ENCODE results near the gene KIAA1549.

The KIAA1549 gene

DNA sequence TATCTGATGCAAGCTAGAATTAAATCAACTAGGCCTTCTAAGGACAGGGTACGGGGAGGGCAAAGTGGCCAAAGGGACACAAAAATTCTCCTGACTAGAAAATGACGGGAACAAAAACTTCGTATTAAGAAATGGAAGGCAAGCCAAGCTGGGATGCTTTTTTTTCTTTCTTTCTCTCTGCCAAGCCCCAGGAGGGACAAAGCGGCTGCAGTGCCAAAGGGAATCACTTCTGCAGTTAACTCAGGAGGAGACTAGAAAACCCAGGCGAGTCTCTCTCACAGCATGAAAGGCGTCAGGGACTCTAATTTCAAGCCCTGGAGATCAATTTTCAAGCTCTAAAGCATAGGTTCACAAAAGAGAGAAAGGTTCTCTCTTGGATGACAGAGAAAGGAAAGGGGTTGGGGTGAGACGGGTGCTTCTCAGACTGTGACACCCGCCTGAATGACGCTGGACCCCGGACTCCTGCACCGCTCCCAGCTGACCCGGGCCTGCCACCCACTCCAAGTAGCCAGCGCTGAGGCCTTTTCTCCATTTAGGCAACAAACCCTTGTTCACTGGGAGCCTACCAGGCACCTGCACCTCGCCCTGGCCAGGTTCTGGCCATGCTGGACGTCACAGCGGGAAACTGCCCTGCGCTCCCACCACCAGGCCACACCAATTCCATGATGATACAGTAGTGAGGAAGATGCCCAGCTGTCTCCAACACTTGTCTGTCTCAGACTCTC lies 56.5 kb downstream of the KIAA1549 start:
- H3K4me3 Mint-ChIP-seq, result no peak overlapping the region
- DNase-seq (no peak), ATAC-seq (replicated peaks) (no peak)
- no peaks in the 10 kb centered on the region for H3K36me3 Mint-ChIP-seq (ENCODE audit: insufficient read depth)
- no peaks in the 10 kb centered on the region for H3K27me3 Mint-ChIP-seq
- H3K4me1 Mint-ChIP-seq (ENCODE audit: low read depth in 2 of 2), result no peaks in the 10 kb centered on the region
- no peak overlapping the region for H3K27ac Mint-ChIP-seq
- H3K9me3 Mint-ChIP-seq, result no peaks in the 10 kb centered on the region

DNA sequence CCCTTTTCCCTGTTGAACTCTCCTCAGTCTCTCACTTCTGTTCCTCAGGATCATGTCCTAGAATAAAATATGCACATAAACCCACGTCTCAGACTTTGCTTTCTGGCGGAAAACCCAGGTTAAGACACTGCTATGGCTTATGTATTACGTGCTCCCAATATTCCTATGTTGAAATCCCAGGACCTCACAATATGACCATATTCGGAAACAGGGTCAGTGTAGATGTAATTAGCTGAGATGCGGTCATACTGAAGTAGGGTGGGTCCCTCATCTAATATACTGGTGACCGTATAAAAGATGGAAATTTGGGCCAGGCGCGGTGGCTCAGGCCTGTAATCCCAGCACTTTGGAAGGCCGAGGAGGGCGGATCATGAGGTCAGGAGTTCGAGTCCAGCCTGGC lies 59.9 kb downstream of the KIAA1549 start:
- H3K9me3 Mint-ChIP-seq, result no peaks in the 10 kb centered on the region
- no peak overlapping the region for H3K4me3 Mint-ChIP-seq
- ATAC-seq (replicated peaks) (no peak), DNase-seq (no peak)
- H3K36me3 Mint-ChIP-seq (ENCODE audit: insufficient read depth), result no peaks in the 10 kb centered on the region
- H3K4me1 Mint-ChIP-seq (ENCODE audit: low read depth in 2 of 2), result no peaks in the 10 kb centered on the region
- H3K27me3 Mint-ChIP-seq, result peaks cover 15 to 20% of the 10 kb centered on the region in 2 donors
- no peak overlapping the region for H3K27ac Mint-ChIP-seq

DNA sequence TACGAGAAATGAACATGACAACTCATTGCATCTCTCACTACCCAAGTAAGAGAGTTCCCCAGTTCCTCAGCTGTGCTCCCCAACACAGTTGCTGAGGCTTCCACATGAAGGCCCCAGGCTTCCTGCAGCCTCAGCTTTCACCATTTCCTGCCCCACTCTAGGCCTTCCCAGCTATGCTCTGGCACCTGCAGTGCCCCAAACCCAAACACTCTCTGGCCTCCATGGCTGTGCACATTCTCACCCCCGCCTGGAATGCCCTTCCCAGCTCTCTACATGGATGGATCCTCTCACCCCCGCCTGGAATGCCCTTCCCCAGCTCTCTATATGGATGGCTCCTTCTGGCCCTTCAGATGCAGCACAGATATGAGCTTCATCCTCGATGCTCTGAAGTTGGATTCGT lies 61.3 kb downstream of the KIAA1549 start:
- Mint-ChIP-seq H3K4me1 (ENCODE audit: low read depth in 2 of 2) (no peaks in the 10 kb centered on the region), H3K36me3 (ENCODE audit: insufficient read depth) (no peaks in the 10 kb centered on the region), H3K4me3 (no peak overlapping the region), H3K27me3 (peaks cover 25 to 33% of the 10 kb centered on the region in 2 donors), H3K9me3 (no peaks in the 10 kb centered on the region), H3K27ac (no peak overlapping the region)
- DNase-seq (no peak), ATAC-seq (replicated peaks) (no peak)

DNA sequence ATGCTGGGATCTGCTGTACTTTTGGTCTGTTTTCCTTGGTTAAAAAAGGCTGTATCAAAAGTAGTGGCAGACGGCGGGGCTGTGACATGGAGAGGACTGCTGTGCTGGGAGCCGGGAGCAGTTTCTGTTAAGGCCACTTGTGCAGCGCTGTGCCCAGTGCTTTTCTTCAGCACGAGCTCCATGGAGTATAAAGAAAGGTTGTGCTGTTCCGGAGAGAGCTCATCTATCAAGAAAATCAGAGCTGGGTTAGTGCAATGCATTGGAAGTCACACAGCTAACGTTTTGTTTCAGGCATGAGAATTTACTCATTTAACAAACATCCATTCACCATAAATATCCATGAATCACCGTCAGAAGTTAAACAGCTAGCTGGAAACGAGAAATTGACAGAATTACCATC lies 62.0 kb downstream of the KIAA1549 start:
- peaks cover 32 to 40% of the 10 kb centered on the region in 2 donors for H3K27me3 Mint-ChIP-seq
- no peaks in the 10 kb centered on the region for H3K36me3 Mint-ChIP-seq (ENCODE audit: insufficient read depth)
- H3K27ac Mint-ChIP-seq, result no peak overlapping the region
- DNase-seq (no peak), ATAC-seq (replicated peaks) (no peak)
- H3K4me3 Mint-ChIP-seq, result no peak overlapping the region
- no peaks in the 10 kb centered on the region for H3K4me1 Mint-ChIP-seq (ENCODE audit: low read depth in 2 of 2)
- H3K9me3 Mint-ChIP-seq, result no peaks in the 10 kb centered on the region

DNA sequence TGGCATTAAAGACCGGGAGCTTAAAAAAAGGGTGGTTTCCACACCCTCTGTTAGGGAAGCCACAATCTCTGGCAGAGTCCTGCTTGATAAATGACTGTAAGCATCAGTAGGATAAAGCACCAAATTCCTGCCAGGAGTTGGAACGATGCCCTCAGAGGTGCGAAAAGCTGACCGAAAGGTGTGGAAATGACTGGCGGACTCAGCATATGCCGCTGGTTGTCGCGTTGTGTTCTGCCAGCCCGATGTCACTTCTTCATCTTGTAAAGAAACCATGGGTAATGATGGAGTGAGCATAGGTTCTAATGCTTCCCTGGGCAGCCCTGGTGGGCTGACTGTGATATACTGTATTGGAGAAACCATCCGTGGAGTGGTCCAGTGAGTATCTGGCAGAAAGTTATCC lies 62.4 kb downstream of the KIAA1549 start:
- Mint-ChIP-seq H3K27ac (no peak overlapping the region), H3K4me3 (no peak overlapping the region), H3K4me1 (ENCODE audit: low read depth in 2 of 2) (no peaks in the 10 kb centered on the region), H3K9me3 (no peaks in the 10 kb centered on the region), H3K36me3 (ENCODE audit: insufficient read depth) (no peaks in the 10 kb centered on the region), H3K27me3 (peaks cover 36 to 45% of the 10 kb centered on the region in 2 donors)
- DNase-seq, result no peak
- ATAC-seq (replicated peaks), result no peak

DNA sequence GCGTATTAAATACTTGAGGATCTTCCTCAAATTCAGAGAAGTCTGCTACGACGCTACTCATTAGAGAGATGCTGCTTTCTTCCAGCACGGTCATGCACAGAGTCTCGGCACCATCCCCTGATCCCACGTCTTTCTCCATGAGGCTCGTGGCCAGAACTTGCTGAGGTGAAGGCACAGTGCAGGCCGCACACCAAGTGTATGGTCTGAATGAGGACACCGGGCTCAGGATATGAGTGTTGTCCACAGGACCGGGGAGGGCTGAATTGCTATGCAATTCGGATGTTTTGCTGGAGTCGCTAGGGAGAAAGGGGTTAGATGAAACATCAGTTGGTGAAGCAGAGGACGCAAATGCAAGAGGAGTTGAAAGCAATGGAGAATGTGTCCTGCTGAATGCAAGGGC lies 63.0 kb downstream of the KIAA1549 start:
- no peaks in the 10 kb centered on the region for H3K36me3 Mint-ChIP-seq (ENCODE audit: insufficient read depth)

DNA sequence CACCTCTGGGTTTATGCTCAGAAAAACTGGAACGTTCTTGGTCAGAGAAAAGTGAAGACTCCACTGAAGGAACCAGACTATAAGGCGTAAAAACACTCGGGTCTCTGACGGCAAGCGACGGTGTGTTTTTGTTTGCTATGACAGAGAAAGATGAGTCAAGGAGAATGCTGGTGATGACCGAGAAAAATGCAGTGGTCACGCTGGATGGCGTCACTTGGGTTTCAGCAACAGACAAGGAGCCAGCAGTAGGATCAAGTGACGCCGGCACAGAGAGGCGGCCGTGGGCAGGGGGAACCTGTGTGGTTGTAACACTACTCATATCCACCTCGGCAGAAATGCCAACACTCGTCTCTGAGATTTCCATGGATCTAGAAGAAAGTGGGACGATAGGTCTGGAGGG lies 63.4 kb downstream of the KIAA1549 start:
- Mint-ChIP-seq H3K27ac (no peak overlapping the region), H3K27me3 (peaks cover 46 to 52% of the 10 kb centered on the region in 2 donors), H3K36me3 (ENCODE audit: insufficient read depth) (no peaks in the 10 kb centered on the region), H3K4me1 (ENCODE audit: low read depth in 2 of 2) (no peaks in the 10 kb centered on the region), H3K4me3 (no peak overlapping the region), H3K9me3 (no peaks in the 10 kb centered on the region)
- no peak for ATAC-seq (replicated peaks)
- no peak for DNase-seq

More for the DNA sequence above, 63.0 kb downstream of the KIAA1549 start:
- H3K9me3 Mint-ChIP-seq, result no peaks in the 10 kb centered on the region
- peaks cover 42 to 51% of the 10 kb centered on the region in 2 donors for H3K27me3 Mint-ChIP-seq
- no peaks in the 10 kb centered on the region for H3K4me1 Mint-ChIP-seq (ENCODE audit: low read depth in 2 of 2)
- H3K4me3 Mint-ChIP-seq, result no peak overlapping the region
- no peak overlapping the region for H3K27ac Mint-ChIP-seq
- DNase-seq (no peak), ATAC-seq (replicated peaks) (no peak)

DNA sequence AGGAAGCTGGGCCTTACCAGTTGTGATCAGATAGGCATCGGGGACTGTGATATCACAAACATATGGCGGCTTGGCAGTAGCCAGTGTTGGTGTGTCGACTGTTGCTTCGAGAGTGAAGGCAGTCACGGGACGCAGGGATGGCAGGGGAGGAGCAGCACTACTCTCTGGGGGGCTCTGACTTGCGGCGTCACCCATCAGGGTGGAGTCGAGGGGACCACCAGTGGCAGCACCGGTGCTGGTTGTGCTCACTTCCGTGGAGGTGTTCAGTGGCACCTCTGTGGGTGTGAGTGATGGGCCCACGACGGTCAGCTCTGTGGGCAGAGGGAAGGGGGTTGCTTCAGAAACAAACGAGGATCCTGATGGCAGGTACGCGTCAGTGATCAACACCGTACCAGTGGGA lies 64.5 kb downstream of the KIAA1549 start:
- Mint-ChIP-seq H3K9me3 (no peaks in the 10 kb centered on the region), H3K27me3 (peaks cover 55 to 59% of the 10 kb centered on the region in 2 donors), H3K27ac (no peak overlapping the region), H3K4me3 (no peak overlapping the region), H3K4me1 (ENCODE audit: low read depth in 2 of 2) (no peaks in the 10 kb centered on the region), H3K36me3 (ENCODE audit: insufficient read depth) (no peaks in the 10 kb centered on the region)
- no peak for ATAC-seq (replicated peaks)
- no peak for DNase-seq

DNA sequence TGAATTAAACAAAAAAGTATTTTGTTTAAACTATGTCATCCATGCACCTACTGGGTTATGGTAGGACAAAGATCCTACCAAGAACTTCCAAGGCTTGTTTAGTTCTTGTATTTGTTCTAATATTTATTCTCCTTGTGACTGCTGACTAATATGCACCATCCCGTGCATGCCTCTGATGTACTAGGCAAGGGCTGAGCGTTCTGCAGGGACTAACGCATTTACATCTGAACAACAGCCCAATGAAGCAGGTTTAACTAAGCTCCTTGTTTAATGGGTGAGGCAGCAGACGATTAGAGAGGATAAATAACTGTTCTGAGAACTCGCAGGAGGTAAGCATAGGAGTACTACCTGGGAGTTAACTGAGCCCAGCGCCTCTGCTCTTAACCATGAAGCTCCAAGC lies 64.9 kb downstream of the KIAA1549 start:
- Mint-ChIP-seq H3K27ac (no peak overlapping the region), H3K36me3 (ENCODE audit: insufficient read depth) (no peaks in the 10 kb centered on the region), H3K4me3 (no peak overlapping the region), H3K27me3 (peaks cover 55 to 61% of the 10 kb centered on the region in 2 donors), H3K4me1 (ENCODE audit: low read depth in 2 of 2) (no peaks in the 10 kb centered on the region), H3K9me3 (no peaks in the 10 kb centered on the region)
- no peak for ATAC-seq (replicated peaks)
- no peak for DNase-seq

DNA sequence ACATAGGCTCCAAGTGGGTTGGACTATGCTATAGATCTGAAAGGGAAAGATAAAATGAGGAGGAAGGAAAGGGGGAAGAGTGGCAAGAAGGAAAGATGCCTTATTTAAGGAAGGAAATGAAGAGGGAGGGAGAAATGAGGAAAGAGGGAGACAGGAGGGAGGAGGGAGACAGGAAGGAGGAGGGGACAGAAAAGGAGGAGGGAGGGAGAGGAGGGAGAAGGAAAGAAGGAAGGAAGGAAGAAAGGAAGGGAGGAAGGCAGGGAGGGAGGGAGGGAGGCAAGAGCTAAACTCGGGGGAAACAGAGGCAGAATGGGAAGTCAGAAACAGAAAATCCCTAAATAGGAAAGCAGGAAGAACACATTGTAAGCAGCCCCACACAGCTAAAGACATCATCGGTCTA lies 67.4 kb downstream of the KIAA1549 start:
- H3K4me3 Mint-ChIP-seq, result no peak overlapping the region
- no peaks in the 10 kb centered on the region for H3K36me3 Mint-ChIP-seq (ENCODE audit: insufficient read depth)
- DNase-seq, result no peak
- no peaks in the 10 kb centered on the region for H3K4me1 Mint-ChIP-seq (ENCODE audit: low read depth in 2 of 2)
- H3K27ac Mint-ChIP-seq, result no peak overlapping the region
- H3K9me3 Mint-ChIP-seq, result no peaks in the 10 kb centered on the region
- ATAC-seq (replicated peaks), result no peak
- peaks cover 60 to 64% of the 10 kb centered on the region in 2 donors for H3K27me3 Mint-ChIP-seq

DNA sequence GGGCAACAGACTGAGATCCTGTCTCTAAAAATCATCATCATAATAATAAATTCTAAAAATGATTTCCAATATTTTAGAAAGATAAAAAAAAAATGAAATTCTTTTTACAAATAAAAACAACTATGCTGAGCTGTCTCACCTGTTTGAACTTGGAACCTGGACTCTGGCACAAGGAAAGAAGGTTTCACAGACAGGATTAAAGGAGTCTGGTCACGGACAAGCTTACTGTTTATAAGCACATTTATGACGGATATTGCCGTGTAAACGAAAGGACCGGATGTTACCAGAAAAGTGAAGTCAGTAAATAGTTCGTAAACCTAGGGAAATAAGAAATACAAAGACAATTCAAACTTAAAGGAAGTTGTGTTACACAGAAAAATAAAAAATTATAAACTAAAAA lies 70.2 kb downstream of the KIAA1549 start:
- no peaks in the 10 kb centered on the region for H3K4me1 Mint-ChIP-seq (ENCODE audit: low read depth in 2 of 2)
- no peaks in the 10 kb centered on the region for H3K9me3 Mint-ChIP-seq
- ATAC-seq (replicated peaks), result no peak
- no peak for DNase-seq
- no peak overlapping the region for H3K27ac Mint-ChIP-seq
- H3K27me3 Mint-ChIP-seq, result peaks cover 61 to 69% of the 10 kb centered on the region in 2 donors
- H3K36me3 Mint-ChIP-seq (ENCODE audit: insufficient read depth), result no peaks in the 10 kb centered on the region
- no peak overlapping the region for H3K4me3 Mint-ChIP-seq

DNA sequence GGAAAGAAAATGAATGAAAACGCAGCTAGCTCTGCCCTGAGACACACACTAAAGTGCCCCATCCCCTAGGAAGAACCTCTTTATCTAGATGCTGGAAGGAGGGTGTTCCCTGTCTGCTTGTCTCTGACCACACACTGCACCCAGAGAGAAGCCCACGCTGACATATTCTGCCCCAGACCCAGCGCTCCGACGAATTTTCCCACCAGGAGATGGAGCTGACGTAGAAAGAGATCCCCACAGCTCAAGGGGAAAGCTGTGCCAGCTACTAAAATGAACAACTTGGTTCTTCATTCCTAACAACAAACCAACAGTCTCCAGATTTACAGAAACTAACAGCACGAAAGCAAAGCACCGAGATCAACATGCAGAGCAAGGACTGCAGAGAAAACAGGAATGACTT lies 73.3 kb downstream of the KIAA1549 start:
- Mint-ChIP-seq H3K27me3 (peaks cover 46 to 68% of the 10 kb centered on the region in 2 donors), H3K4me3 (no peak overlapping the region), H3K9me3 (no peaks in the 10 kb centered on the region), H3K27ac (no peak overlapping the region), H3K4me1 (ENCODE audit: low read depth in 2 of 2) (peaks cover 8 to 9% of the 10 kb centered on the region in 2 donors), H3K36me3 (ENCODE audit: insufficient read depth) (peaks cover 6% of the 10 kb centered on the region)
- no peak for ATAC-seq (replicated peaks)
- no peak for DNase-seq

DNA sequence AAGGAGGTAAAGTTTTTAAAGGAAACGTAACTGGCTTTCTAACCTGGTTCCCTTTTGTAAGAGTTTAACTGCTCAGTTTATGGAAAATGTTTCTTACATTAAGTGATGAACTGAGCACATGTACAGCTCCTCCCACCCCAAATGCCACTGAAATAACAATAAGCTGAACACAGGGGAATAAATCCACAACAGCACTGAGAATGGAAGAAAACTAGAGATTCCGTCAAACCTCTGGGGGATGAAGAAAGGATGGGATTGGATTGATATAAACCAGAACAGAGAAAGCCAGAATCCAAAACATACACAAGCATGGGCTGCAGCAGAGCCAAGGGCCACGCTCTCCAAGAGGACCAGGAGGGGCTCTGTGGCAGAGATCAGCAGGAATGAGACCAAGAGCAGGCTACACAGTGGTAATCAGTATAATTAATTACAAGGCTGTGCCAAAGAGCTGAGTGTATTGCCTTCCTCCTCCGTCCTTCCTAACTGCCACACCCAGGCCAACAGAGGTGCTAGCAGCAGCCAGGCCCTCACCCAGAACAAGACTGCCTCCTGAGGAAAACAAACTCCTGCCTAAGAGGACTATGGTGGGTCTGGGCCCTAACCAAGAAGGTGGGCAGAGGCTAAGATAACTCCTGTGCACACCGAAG lies 73.9 kb downstream of the KIAA1549 start:
- Mint-ChIP-seq H3K36me3 (ENCODE audit: insufficient read depth) (peaks cover 6% of the 10 kb centered on the region), H3K27me3 (peaks cover 48 to 72% of the 10 kb centered on the region in 2 donors), H3K4me1 (ENCODE audit: low read depth in 2 of 2) (peaks cover 11 to 14% of the 10 kb centered on the region in 2 donors), H3K27ac (no peak overlapping the region), H3K9me3 (no peaks in the 10 kb centered on the region), H3K4me3 (no peak overlapping the region)
- ATAC-seq (replicated peaks), result no peak
- DNase-seq, result no peak

DNA sequence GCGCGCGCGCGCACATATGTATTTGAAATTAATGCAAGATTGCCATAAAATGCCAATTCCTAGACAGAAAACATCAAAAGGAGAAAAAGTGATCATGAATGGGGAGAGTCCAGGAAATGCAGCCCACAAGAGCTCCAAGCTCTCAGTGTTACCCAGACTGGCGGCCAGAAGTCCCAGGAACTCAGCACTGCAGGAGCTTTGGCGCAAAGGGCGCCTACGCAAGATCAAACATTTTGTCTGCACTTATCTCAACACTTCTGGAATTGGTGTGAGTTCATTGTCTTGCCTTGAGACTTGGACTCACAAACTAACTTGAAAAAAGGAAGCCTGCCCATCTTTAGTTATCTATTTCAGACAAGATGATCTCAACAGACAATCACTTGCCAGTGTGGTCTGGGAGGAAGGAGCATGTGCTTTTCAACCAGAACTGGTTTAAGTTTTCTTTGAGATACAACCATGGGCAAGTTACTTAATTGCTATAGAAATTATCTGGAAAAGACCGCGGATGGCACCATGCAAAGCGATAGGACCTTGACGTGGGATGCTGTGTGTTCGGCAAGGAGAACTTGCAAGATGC lies 77.2 kb downstream of the KIAA1549 start:
- no peak for ATAC-seq (replicated peaks)
- Mint-ChIP-seq H3K27me3 (peaks cover 67 to 97% of the 10 kb centered on the region in 2 donors), H3K36me3 (ENCODE audit: insufficient read depth) (peaks cover 6% of the 10 kb centered on the region), H3K27ac (peak overlapping the region; percentile 66 to 68), H3K4me1 (ENCODE audit: low read depth in 2 of 2) (peaks cover 11 to 14% of the 10 kb centered on the region in 2 donors), H3K4me3 (peak overlapping the region; percentile 53 to 60), H3K9me3 (no peaks in the 10 kb centered on the region)
- DNase-seq, result no peak
